Heart left ventricle (tissue), 13 donors: Measurements from ENCODE around the gene NACC2.

Experiments
- CTCF ChIP-seq, 12 donors: fragments of 200-600 bp; sonication (generic) in 4 of 12; IDR thresholded peaks; one replicate each; pipeline versions ENCODE4 v1.5.0 to v1.8.0; 2018 to 2022; ENCODE audit warnings: antibody characterized with exemption in 12 of 12, mild to moderate bottlenecking in 5 of 12
- POLR2A ChIP-seq, 2 donors: fragments of 450-650 bp; IDR thresholded peaks; one replicate each; pipeline ENCODE4 v1.6.1; 2017; ENCODE audit warnings: antibody characterized with exemption in 2 of 2, mild to moderate bottlenecking in 2 of 2, moderate library complexity in 2 of 2
- donor health status: ischemic (EF 13 %, LVEDD 7.1; RV severe dilation, severe dysfunction).
- donor health status: DM: no; HTN: yes; CAD: no.
- donor health status: DM: no; HTN: no; CAD: no.
- donor health status: ischemic (EF 25% LVEDD 6.9; RV normal size, moderate dysfunction).
- donor health status: ischemic (EF 25% LVEDD 5.7; RV mildly dilated, moderate dysfunction).
- donor health status: ischemic (EF 35%, LVEDD 5.7; RV mildly dilated, moderate dysfunction).
- donor health status: nonischemic (EF 11% LVEDD 7.7; RV severe dilation, severe dysfunction).
- donor health status: DM: yes; HTN: yes; CAD: no.
- donor health status: PGD.
- donor health status: ischemic (EF 29% LVEDD 5.4; RV normal size, mild dysfunction).
- donor health status: nonischemic (EF 23%, LVEDD 6.1; RV moderate dilation, normal function).

- TF ChIP-seq CTCF (IDR thresholded peaks at IDR 0.05) = no peak
- no peak for TF ChIP-seq POLR2A (IDR thresholded peaks at IDR 0.05)
Measured at GRCh38 chr9:135963938-135964337, 131.2 kb downstream of the NACC2 start.
